GM23338 (cell line): ENCODE data around the gene JAKMIP3. TPM values are rescaled to one million over a fixed set of nuclear protein-coding genes. Genes with fewer than 3 reads are reported as not detected.

ENCODE experiments used
- ATAC-seq: fragments of 200-7000 bp; cut with Tn5 transposase; 3 replicates; pipeline ENCODE4 v1.9.1; 2020
- DNase-seq: peaks from one replicate; pipeline ENCODE4 v3.0.0-alpha.2; 2015; ENCODE audit warnings: low spot score
- H2AFZ ChIP-seq: fragments of 200-600 bp; sonication (generic); 2 replicates; pipeline ENCODE4 v1.8.0; 2016; ENCODE audit warnings: antibody characterized with exemption, mild to moderate bottlenecking, moderate library complexity
- H3F3A ChIP-seq: fragments of 200-600 bp; sonication (generic); replicated peaks from 2 replicates; pipeline ENCODE4 v1.8.0; 2017; ENCODE audit warnings: antibody characterized with exemption, mixed run types, low read depth
- H3K27ac ChIP-seq: fragments of 200-600 bp; sonication (generic); 2 replicates; pipeline ENCODE4 v1.6.1; 2016; ENCODE audit warnings: low read depth
- H3K27me3 ChIP-seq: fragments of 200-600 bp; sonication (generic); 2 replicates; pipeline ENCODE4 v1.8.0; 2016; ENCODE audit warnings: mild to moderate bottlenecking, mixed run types, moderate library complexity; ENCODE audit not compliant: insufficient read depth
- H3K36me3 ChIP-seq: fragments of 200-600 bp; sonication (generic); 2 replicates; pipeline ENCODE4 v1.8.0; 2016; ENCODE audit warnings: mild to moderate bottlenecking; ENCODE audit not compliant: insufficient read depth
- H3K4me1 ChIP-seq: fragments of 200-600 bp; sonication (generic); 2 replicates; pipeline ENCODE4 v1.8.0; 2016; ENCODE audit warnings: mild to moderate bottlenecking, moderate library complexity; ENCODE audit not compliant: insufficient read depth
- H3K4me2 ChIP-seq: fragments of 200-600 bp; sonication (generic); 2 replicates; pipeline ENCODE4 v1.7.1; 2017; ENCODE audit warnings: mixed run types
- H3K4me3 ChIP-seq: fragments of 200-600 bp; sonication (generic); 2 replicates; pipeline ENCODE4 v1.6.1; 2016; ENCODE audit warnings: mixed run types
- H3K79me2 ChIP-seq: fragments of 200-600 bp; sonication (generic); replicated peaks from 2 replicates; pipeline ENCODE4 v1.8.0; 2017; ENCODE audit warnings: mild to moderate bottlenecking; ENCODE audit not compliant: insufficient read depth
- H3K9me2 ChIP-seq: fragments of 200-600 bp; sonication (generic); 2 replicates; pipeline ENCODE4 v1.8.0; 2017; ENCODE audit not compliant: insufficient read depth
- H4K20me1 ChIP-seq: fragments of 200-600 bp; sonication (generic); replicated peaks from 2 replicates; pipeline ENCODE4 v1.8.0; 2017; ENCODE audit warnings: mild to moderate bottlenecking; ENCODE audit not compliant: insufficient read depth
- H3K27ac Mint-ChIP-seq: 2 replicates; pipeline ENCODE4 v1.8.0; 2020; ENCODE audit warnings: inconsistent platforms, mild to moderate bottlenecking, moderate library complexity, mixed read lengths
- H3K27me3 Mint-ChIP-seq: 3 replicates; pipeline ENCODE4 v1.8.0; 2022; ENCODE audit warnings: low read depth, mild to moderate bottlenecking, moderate library complexity, mixed read lengths, inconsistent platforms; ENCODE audit not compliant: insufficient read depth, poor library complexity
- H3K36me3 Mint-ChIP-seq: 3 replicates; pipeline ENCODE4 v1.8.0; 2021; ENCODE audit warnings: low read depth, mild to moderate bottlenecking, inconsistent platforms, moderate library complexity, mixed read lengths
- H3K4me1 Mint-ChIP-seq: 3 replicates; pipeline ENCODE4 v1.8.0; 2020; ENCODE audit warnings: mild to moderate bottlenecking, inconsistent platforms, mixed read lengths
- H3K4me3 Mint-ChIP-seq: 3 replicates; pipeline ENCODE4 v1.8.0; 2021; ENCODE audit warnings: moderate library complexity, mild to moderate bottlenecking, inconsistent platforms, mixed read lengths
- H3K9me3 Mint-ChIP-seq: 3 replicates; pipeline ENCODE4 v1.8.0; 2020; ENCODE audit warnings: moderate library complexity, mild to moderate bottlenecking, inconsistent platforms, mixed read lengths
- EZH2 ChIP-seq: fragments of 200-600 bp; sonication (generic); IDR thresholded peaks from one replicate; pipeline ENCODE4 v1.8.0; 2017; ENCODE audit warnings: antibody characterized with exemption, mild to moderate bottlenecking, low read depth; ENCODE audit not compliant: unreplicated experiment
- ZNF114 ChIP-seq: fragments of 250-450 bp; sonication (Bioruptor Pico); IDR thresholded peaks from 2 replicates; pipeline ENCODE4 v1.5.0; 2020; ENCODE audit warnings: mild to moderate bottlenecking, moderate library complexity
- ZNF462 ChIP-seq: fragments of 250-450 bp; sonication (Bioruptor Pico); IDR thresholded peaks from 2 replicates; pipeline ENCODE4 v1.5.0; 2020; ENCODE audit warnings: mild to moderate bottlenecking, moderate library complexity
- polyA plus RNA-seq: library from polyadenylated mRNA; unstranded; fragments of >200 nt; fragmentation: Nextera tagmentation; extraction: Ambion mirVana; gene quantifications from 2 replicates; pipeline ENCODE4 v1.2.1, GENCODE V29; 2016
- total RNA-seq: library from RNA; depleted of rRNA; stranded (reverse); fragments of >200 nt; shearing (Covaris generic); gene quantifications from 2 replicates; pipeline ENCODE4 v1.2.3, GENCODE V29; 2014
- TF ChIP-seq, protein P1 (sequence below): IDR thresholded peaks from 2 replicates; pipeline ENCODE4 v1.6.1; 2016; ENCODE audit warnings: antibody characterized with exemption
- TF ChIP-seq, protein P2 (sequence below), 2 experiments: fragments of 200-600 bp in 1 of 2; sonication (generic) in 1 of 2; conservative IDR thresholded peaks; 2 replicates each; pipeline versions ENCODE4 v1.5.1 to v1.6.1; 2016 to 2017; ENCODE audit warnings: antibody characterized with exemption in 2 of 2, low read depth in 2 of 2, mild to moderate bottlenecking in 2 of 2, moderate library complexity in 1 of 2

The JAKMIP3 gene
- total and polyA plus RNA-seq, 2 experiments from 2014 or later = 0.87 to 1.2 TPM

GRCh38 chr10:132101529-132101928, 35.8 kb downstream of the JAKMIP3 start (continued):
- TF ChIP-seq ZNF462 (no peak), EZH2 (no peak)

GRCh38 chr10:132102071-132102716, 36.4 kb downstream of the JAKMIP3 start:
- no peaks in the 10 kb centered on the region for H3K79me2 ChIP-seq
- H2AFZ ChIP-seq = no peak overlapping the region
- no peaks in the 10 kb centered on the region for H3K4me1 Mint-ChIP-seq
- no peaks in the 10 kb centered on the region for H3K27me3 ChIP-seq
- H3K4me3 Mint-ChIP-seq = no peak overlapping the region
- H3K4me1 ChIP-seq = no peaks in the 10 kb centered on the region
- no peaks in the 10 kb centered on the region for H3K36me3 ChIP-seq
- DNase-seq (no peak), ATAC-seq (no peak)
- H3K9me3 Mint-ChIP-seq = no peaks in the 10 kb centered on the region
- H3K36me3 Mint-ChIP-seq = no peaks in the 10 kb centered on the region
- H3K27ac ChIP-seq = no peak overlapping the region
- H4K20me1 ChIP-seq = no peaks in the 10 kb centered on the region
- no peaks in the 10 kb centered on the region for H3K9me2 ChIP-seq
- no peaks in the 10 kb centered on the region for H3F3A ChIP-seq
- no peak overlapping the region for H3K4me2 ChIP-seq
- H3K27me3 Mint-ChIP-seq = peaks cover 6% of the 10 kb centered on the region
- H3K27ac Mint-ChIP-seq = no peak overlapping the region
- H3K4me3 ChIP-seq = no peak overlapping the region
- TF ChIP-seq, protein P1, sequence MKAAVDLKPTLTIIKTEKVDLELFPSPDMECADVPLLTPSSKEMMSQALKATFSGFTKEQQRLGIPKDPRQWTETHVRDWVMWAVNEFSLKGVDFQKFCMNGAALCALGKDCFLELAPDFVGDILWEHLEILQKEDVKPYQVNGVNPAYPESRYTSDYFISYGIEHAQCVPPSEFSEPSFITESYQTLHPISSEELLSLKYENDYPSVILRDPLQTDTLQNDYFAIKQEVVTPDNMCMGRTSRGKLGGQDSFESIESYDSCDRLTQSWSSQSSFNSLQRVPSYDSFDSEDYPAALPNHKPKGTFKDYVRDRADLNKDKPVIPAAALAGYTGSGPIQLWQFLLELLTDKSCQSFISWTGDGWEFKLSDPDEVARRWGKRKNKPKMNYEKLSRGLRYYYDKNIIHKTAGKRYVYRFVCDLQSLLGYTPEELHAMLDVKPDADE = no peak
- TF ChIP-seq ZNF462 (no peak), ZNF114 (CRISPR knock-in tag) (no peak), EZH2 (no peak)
- TF ChIP-seq, protein P2, sequence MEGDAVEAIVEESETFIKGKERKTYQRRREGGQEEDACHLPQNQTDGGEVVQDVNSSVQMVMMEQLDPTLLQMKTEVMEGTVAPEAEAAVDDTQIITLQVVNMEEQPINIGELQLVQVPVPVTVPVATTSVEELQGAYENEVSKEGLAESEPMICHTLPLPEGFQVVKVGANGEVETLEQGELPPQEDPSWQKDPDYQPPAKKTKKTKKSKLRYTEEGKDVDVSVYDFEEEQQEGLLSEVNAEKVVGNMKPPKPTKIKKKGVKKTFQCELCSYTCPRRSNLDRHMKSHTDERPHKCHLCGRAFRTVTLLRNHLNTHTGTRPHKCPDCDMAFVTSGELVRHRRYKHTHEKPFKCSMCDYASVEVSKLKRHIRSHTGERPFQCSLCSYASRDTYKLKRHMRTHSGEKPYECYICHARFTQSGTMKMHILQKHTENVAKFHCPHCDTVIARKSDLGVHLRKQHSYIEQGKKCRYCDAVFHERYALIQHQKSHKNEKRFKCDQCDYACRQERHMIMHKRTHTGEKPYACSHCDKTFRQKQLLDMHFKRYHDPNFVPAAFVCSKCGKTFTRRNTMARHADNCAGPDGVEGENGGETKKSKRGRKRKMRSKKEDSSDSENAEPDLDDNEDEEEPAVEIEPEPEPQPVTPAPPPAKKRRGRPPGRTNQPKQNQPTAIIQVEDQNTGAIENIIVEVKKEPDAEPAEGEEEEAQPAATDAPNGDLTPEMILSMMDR (conservative IDR thresholded peaks at IDR 0.05; ENCODE audit: low read depth in 2 of 2) = no peak
